ENCODE measurements around the gene G3BP2.
"Not testable (repeated sequence)": the region's sequence is repeated elsewhere in the genome, so short reads cannot be mapped to it uniquely, and the experiment has no call there.

GRCh38 chr4:75716054-75716453 lies 42.8 kb upstream of the G3BP2 start:
- not testable (repeated sequence) for TF ChIP-seq CTCF, POLR2A, POLR2AphosphoS5 (IDR thresholded peaks at IDR 0.05)
